K562 (cell line): ENCODE measurements around the gene SELENOW. TPM values are rescaled to one million over a fixed set of nuclear protein-coding genes. Genes with fewer than 3 reads are reported as not detected.
A peak's percentile ranks its signal among the peaks of the same experiment; 100 is the strongest.

Source experiments
- ARID3A ChIP-seq: IDR thresholded peaks from 2 replicates; pipeline ENCODE4 v1.6.1; 2012; ENCODE audit warnings: low read depth, low read length, improper control_type of control experiment, borderline replicate concordance
- GTF2F1 ChIP-seq: IDR thresholded peaks from 2 replicates; pipeline ENCODE4 v1.6.1; 2011; ENCODE audit warnings: low read depth, low read length, improper control_type of control experiment
- HOXB6 ChIP-seq: fragments of 250-450 bp; sonication (Bioruptor Pico); IDR thresholded peaks from 2 replicates; pipeline ENCODE4 v1.5.1; 2022; ENCODE audit warnings: mild to moderate bottlenecking, borderline replicate concordance
- MBD1 ChIP-seq: fragments of 250-450 bp; sonication (Bioruptor Pico); IDR thresholded peaks from 2 replicates; pipeline ENCODE4 v1.8.0; 2022; ENCODE audit warnings: inconsistent platforms
- MECOM ChIP-seq: fragments of 250-450 bp; sonication (Bioruptor Pico); IDR thresholded peaks from 2 replicates; pipeline ENCODE4 v1.8.0; 2022; ENCODE audit warnings: inconsistent platforms
- NFE2 ChIP-seq: IDR thresholded peaks from 2 replicates; pipeline ENCODE4 v1.6.1; 2014; ENCODE audit warnings: antibody characterized with exemption, low read depth
- RFX5 ChIP-seq: IDR thresholded peaks from 2 replicates; pipeline ENCODE4 v1.6.1; 2011; ENCODE audit warnings: low read depth, mild to moderate bottlenecking, improper control_type of control experiment, low read length
- SETDB1 ChIP-seq: IDR thresholded peaks from one replicate; pipeline ENCODE4 v1.6.1; 2012; ENCODE audit warnings: low read length, control low read depth, inconsistent platforms
- SIN3B ChIP-seq: fragments of 450-650 bp; IDR thresholded peaks from 2 replicates; pipeline ENCODE4 v1.6.1; 2017; ENCODE audit warnings: low read depth, mild to moderate bottlenecking, moderate library complexity
- SRSF9 ChIP-seq: fragments of 200-400 bp; formaldehyde crosslinking; IDR thresholded peaks from 2 replicates; pipeline ENCODE4 v1.6.1; 2017; ENCODE audit warnings: low read depth, low read length, borderline replicate concordance
- TCFL5 ChIP-seq: fragments of 250-450 bp; sonication (Bioruptor Pico); conservative IDR thresholded peaks from 2 replicates; pipeline ENCODE4 v1.6.1; 2021; ENCODE audit warnings: mild to moderate bottlenecking, moderate library complexity, matching md5 sums
- THAP7 ChIP-seq: fragments of 250-450 bp; sonication (Bioruptor Pico); IDR thresholded peaks from 2 replicates; pipeline ENCODE4 v1.5.0; 2021
- ZBTB8A ChIP-seq: fragments of 450-650 bp; IDR thresholded peaks from 2 replicates; pipeline ENCODE4 v1.6.1; 2018; ENCODE audit warnings: mild to moderate bottlenecking, moderate library complexity; ENCODE audit not compliant: partially characterized antibody
- ZHX1 ChIP-seq: fragments of 150-350 bp; conservative IDR thresholded peaks from 2 replicates; pipeline ENCODE4 v1.6.1; 2014; ENCODE audit warnings: low read length
- ZNF239 ChIP-seq: fragments of 250-450 bp; sonication (Bioruptor Pico); IDR thresholded peaks from 2 replicates; pipeline ENCODE4 v1.4.0; 2020; ENCODE audit warnings: mild to moderate bottlenecking
- ZNF518B ChIP-seq: fragments of 250-450 bp; sonication (Bioruptor Pico); IDR thresholded peaks from 2 replicates; pipeline ENCODE4 v1.5.0; 2021; ENCODE audit warnings: mild to moderate bottlenecking, moderate library complexity
- ZNF696 ChIP-seq: fragments of 250-450 bp; sonication (Bioruptor Pico); conservative IDR thresholded peaks from 2 replicates; pipeline ENCODE4 v1.4.0; 2020; ENCODE audit warnings: mild to moderate bottlenecking, moderate library complexity
- polyA plus RNA-seq, 8 experiments: library from polyadenylated mRNA; depleted of rRNA in 4 of 8; stranded (reverse) in 5 of 8; unstranded in 3 of 8; fragments of >200 nt; fragmentation: Nextera tagmentation in 2 of 8; fragmentation: Illumina TruSeq in 1 of 8; extraction: Ambion mirVana in 2 of 8; extraction: Trizol in 1 of 8; gene quantifications; 2 replicates each; pipeline versions ENCODE4 v1.2.1 to v1.2.3, GENCODE V29; 2011 to 2014; ENCODE audit warnings: inconsistent platforms in 1 of 8, missing spikeins in 1 of 8
- total RNA-seq, 7 experiments: library from RNA; depleted of rRNA in 6 of 7; stranded (reverse); fragments of >200 nt in 6 of 7; fragmentation: Illumina TruSeq in 2 of 7; extraction: Trizol in 2 of 7; gene quantifications; 2 replicates each; pipeline versions ENCODE4 v1.2.1 to v1.2.3, GENCODE V29; 2011 to 2021; ENCODE audit warnings: low replicate concordance in 1 of 7

The SELENOW gene
- total and polyA plus RNA-seq, 9 of the 15 experiments (the other 6 are each of a cell fraction or from before 2014, with no cell fraction given): 91.9 to 279 (median 156) TPM

DNA sequence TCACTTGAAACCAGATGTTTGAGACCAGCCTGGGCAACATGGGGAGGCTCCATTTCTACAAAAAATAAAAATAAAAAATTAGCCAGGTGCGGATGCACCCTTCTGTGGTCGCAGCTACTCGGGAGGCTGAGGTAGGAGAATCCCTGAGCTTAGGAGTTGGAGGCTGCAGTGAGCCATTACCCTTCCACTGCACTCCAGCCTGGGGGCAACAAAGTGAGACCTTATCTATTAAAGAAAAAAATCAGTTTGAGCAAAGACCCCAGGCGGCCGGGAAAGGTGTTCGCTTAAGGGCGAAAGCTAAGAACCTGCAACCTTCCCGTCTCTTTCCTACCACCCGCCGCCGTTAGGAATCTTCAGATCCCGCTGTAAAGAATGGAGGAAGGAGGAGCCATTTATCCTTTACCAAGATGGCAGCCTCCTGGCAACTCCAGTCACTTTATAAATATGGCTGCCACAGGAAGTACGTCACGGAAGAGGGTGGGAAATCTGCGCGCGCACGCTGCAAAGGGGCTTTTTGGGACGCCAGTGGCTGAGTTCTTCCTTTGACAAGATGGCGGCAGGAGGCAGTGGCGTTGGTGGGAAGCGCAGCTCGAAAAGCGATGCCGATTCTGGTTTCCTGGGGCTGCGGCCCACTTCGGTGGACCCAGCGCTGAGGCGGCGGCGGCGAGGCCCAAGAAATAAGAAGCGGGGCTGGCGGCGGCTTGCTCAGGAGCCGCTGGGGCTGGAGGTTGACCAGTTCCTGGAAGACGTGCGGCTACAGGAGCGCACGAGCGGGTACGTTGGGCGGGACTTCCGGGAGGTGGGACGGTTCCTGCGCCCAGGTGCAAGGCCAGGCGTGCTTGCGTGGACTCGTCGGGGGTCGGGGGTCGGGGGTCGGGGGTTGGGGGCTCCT lies 33.2 kb upstream of the SELENOW start, which contains the start of gene NOP53 (continued):
- no peak for TF ChIP-seq ZNF239
- no peak for TF ChIP-seq SRSF9
- no peak for TF ChIP-seq RFX5
- no peak; the same call in 1 of the 2 replicates for TF ChIP-seq TCFL5 (CRISPR knock-in tag)
- peak; percentile 80 for TF ChIP-seq ZHX1
- TF ChIP-seq ZNF696 (CRISPR knock-in tag): no peak
- no peak for TF ChIP-seq MECOM (CRISPR knock-in tag)
- TF ChIP-seq THAP7 (CRISPR knock-in tag): no peak
- TF ChIP-seq NFE2: no peak
- no peak for TF ChIP-seq ARID3A
- TF ChIP-seq MBD1 (CRISPR knock-in tag): no peak
- TF ChIP-seq SIN3B: peak; percentile 93
- no peak for TF ChIP-seq HOXB6 (CRISPR knock-in tag)
- TF ChIP-seq SETDB1: no peak
- no peak for TF ChIP-seq ZBTB8A
- no peak for TF ChIP-seq ZNF518B
- peak; percentile 61; the same call in 1 of the 2 replicates for TF ChIP-seq GTF2F1
